ENCODE measurements around the gene FOXE1.

DNA sequence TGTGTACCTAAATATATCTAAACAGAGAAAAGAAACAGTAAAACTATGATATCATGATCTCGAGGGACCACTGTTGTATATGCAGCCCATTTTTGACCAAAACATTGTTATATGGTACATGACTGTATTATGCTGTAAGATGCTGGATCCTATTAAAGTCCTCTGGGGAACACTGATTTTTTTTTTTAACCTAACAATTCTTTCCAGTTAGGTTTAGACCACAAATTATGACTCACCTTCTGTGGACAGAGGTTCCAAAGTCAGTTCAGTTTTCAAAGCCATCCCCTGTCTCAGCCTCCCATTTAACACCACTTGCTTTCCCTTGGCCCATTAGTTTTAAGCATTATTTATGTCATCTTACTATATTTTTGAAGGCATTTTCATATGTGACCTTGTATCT is 42.2 kb downstream of the FOXE1 start:
- TF ChIP-seq, protein P1, sequence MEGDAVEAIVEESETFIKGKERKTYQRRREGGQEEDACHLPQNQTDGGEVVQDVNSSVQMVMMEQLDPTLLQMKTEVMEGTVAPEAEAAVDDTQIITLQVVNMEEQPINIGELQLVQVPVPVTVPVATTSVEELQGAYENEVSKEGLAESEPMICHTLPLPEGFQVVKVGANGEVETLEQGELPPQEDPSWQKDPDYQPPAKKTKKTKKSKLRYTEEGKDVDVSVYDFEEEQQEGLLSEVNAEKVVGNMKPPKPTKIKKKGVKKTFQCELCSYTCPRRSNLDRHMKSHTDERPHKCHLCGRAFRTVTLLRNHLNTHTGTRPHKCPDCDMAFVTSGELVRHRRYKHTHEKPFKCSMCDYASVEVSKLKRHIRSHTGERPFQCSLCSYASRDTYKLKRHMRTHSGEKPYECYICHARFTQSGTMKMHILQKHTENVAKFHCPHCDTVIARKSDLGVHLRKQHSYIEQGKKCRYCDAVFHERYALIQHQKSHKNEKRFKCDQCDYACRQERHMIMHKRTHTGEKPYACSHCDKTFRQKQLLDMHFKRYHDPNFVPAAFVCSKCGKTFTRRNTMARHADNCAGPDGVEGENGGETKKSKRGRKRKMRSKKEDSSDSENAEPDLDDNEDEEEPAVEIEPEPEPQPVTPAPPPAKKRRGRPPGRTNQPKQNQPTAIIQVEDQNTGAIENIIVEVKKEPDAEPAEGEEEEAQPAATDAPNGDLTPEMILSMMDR (IDR thresholded peaks at IDR 0.05) = no peak
- no peak for TF ChIP-seq ZFX (IDR thresholded peaks at IDR 0.05; ENCODE audit: borderline replicate concordance)
